GM18498 (cell line): ENCODE data around the gene EPM2AIP1.
"Not testable (repeated sequence)": the region's sequence is repeated elsewhere in the genome, so short reads cannot be mapped to it uniquely, and the experiment has no call there.

Experiments
- ATAC-seq: cut with Tn5 transposase; IDR thresholded peaks from one replicate; pipeline ENCODE4 v1.9.1; 2021; ENCODE audit warnings: mild to moderate bottlenecking, moderate library complexity; ENCODE audit not compliant: unreplicated experiment

Gene EPM2AIP1

DNA sequence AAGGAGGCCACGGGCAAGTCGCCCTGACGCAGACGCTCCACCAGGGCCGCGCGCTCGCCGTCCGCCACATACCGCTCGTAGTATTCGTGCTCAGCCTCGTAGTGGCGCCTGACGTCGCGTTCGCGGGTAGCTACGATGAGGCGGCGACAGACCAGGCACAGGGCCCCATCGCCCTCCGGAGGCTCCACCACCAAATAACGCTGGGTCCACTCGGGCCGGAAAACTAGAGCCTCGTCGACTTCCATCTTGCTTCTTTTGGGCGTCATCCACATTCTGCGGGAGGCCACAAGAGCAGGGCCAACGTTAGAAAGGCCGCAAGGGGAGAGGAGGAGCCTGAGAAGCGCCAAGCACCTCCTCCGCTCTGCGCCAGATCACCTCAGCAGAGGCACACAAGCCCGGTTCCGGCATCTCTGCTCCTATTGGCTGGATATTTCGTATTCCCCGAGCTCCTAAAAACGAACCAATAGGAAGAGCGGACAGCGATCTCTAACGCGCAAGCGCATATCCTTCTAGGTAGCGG lies at the start of gene EPM2AIP1:
Gene EPM2AIP1, minus strand, starts transcription at position 326 of the 520 bp plus-strand sequence. Its CDS starts 54 bp downstream, at position 272.
- ATAC-seq: peak; percentile 88

DNA sequence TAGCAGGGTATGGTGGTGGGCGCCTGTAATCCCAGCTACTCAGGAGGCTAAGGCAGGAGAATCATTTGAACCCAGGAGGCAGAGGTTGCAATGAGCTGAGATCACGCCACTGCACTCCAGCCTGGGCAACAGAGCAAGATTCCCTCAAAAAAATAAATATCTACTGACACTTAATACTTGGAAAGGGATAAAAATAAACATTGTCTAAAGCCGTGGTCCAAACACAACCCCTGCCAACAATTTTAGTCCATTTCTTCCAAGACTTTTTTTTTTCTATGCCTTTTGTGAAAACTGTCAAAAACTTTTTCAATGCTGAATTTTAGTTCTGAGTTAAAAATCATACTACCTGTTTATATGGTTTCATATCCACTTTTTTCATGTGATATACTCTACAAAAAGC lies 49.8 kb upstream of the EPM2AIP1 start:
- not testable (repeated sequence) for ATAC-seq

DNA sequence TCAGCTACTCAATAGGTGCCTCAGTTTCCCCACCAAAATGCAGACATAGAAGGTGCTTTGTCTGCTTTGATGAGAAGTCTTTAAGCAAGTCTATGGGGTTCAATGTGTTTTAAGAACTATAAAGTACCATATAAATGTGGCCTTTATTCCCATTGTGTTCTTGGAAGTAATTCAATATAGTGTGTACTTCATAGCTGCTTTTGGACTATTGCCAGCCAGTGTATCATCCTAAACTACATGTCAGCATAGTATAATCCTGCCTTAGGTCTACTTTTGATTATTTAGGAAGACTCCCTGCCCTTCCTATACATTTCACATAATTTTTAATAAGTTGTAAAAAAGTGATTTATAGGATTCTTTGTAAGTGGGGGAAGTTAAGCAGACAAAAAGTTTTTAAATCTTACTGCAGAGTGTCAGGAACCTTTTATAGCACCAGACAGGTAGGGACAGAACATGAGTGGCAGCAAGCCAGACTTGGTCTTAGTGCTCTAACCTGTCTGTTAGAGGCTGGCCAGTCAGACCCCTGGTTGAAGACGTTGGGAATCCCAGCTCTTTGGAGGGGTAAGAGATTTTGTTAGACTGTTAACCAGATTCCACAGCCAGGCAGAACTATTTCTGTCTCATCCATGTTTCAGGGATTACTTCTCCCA lies 48.7 kb upstream of the EPM2AIP1 start:
- ATAC-seq: no peak

DNA sequence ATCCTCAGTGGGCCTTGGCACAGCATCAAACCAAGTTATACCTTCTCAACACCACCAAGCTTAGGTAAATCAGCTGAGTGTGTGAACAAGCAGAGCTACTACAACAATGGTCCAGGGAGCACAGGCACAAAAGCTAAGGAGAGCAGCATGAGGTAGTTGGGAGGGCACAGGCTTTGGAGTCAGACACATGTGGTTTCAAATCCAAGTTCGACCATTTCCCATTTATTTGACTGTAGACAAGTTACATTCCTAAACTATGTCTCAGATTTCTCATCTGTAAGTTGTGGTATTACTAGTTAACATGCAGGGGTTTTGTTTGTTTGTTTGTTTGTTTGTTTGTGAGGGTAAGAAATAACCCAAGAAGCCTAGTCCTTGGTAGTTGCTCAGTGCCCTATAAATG lies 47.3 kb upstream of the EPM2AIP1 start:
- no peak for ATAC-seq

DNA sequence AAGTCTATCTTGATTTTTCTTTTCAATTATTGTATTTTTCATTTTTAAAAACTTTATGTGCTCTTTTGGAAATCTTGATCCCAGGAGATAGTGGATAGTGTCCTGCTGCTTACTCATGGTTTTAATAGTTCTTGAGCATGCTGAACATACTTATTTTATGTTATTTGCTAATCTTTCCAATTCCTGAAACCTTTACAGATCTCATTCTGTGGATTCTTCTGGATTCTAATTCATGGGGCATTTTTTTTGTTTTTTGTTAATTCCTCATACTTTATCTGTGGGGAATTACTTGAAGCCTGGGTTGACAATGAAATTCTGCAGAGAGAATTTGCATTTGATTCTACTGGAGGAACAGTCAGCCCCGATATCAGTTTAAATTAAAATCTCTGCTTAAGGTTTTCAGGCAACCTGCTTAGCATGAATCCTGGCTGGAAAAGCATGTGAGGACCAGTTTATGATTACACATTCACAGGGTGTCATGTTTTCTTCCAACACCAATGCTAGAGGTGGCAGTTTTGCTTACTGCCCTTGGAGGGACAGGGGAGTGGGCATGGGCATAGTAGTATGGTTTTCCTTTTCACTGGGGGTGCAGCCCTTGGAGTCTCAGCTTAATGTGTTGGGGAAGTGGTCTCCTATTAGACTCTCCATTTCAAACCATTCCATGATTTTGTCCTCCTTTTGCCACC lies 46.4 kb upstream of the EPM2AIP1 start:
- no peak for ATAC-seq

DNA sequence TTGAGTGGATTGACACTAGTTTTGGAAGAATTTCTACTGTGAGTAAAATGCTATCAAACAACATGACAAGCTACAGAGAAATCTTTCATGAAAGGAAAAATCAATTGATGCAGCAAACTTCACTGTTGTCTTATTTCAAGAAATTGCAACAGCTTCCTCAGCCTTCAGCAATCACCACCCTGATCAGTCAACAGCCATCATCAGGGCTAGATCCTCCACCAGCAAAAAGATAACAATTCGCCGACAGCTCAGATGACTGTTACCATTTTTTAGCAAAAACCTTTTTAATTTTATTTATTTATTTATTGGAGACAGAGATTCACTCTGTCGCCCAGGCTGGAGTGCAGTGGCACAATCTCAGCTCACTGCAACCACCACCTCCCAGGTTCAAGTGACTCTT lies 44.4 kb upstream of the EPM2AIP1 start:
- ATAC-seq: no peak

DNA sequence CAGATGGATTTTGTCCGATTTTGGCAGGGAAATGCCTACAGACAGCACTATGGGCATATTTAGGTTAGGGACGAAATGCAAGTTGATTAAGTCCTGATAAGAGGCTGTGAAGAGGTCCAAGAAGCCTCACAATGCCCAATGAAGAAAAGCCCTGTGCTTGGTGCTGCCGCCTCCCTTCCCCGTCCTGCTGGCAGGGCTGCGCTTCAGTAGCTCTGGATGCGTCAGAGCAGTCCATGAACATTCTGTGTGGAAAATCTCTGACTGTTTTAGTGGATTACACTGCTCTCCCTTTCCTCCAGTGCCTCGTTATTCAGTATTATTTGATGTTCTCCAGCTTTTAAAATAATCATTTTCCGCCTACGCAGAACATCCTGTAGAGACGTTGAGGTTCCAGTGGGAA lies 40.0 kb upstream of the EPM2AIP1 start:
- no peak for ATAC-seq

DNA sequence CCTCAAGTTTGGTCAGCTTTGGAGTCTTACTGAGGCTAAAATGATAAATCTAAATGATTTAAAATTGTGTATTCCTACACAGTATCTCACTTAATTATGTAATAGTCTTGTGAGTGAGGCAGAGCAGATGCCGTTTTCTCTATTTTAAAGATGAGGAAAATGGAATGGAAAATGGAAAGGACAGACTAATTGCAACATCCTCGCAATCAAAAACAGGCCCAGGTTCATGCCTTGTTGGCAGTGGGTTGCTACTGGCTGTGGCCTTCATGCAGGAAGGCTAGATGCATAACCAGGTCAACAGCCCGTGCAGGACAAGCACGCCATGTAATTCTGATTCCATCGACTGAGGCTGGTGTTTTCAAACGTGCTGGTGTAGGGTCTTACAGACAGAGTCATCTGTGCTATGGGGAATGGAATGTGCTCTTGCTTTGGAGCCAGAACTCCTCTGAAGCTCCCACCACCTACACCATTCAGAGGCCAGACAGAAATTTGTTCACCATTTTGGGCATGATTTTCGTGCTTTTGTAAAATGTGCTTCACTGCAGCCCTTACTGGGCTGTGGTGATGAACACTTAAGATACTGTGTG lies 38.3 kb upstream of the EPM2AIP1 start:
- no peak for ATAC-seq

DNA sequence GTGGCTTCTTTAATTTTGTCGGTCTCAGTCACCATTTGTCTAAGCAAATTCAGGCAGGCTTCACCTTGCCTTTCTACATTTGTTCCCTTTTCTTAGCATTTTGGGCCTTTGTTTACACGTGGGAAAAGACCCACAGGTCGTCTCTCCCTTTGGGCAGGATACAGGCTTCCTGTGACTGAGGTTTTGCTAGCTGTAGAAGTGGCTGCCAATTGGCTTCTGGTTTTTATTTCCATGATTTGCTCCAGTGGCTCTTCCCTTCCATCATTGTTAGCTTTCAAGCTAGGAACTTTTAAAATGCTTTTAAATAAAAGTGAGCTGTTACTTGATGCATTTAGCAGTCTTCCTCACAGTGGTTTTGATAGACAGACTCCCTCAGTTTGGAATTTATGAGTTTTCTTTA lies 37.7 kb upstream of the EPM2AIP1 start:
- ATAC-seq: no peak

DNA sequence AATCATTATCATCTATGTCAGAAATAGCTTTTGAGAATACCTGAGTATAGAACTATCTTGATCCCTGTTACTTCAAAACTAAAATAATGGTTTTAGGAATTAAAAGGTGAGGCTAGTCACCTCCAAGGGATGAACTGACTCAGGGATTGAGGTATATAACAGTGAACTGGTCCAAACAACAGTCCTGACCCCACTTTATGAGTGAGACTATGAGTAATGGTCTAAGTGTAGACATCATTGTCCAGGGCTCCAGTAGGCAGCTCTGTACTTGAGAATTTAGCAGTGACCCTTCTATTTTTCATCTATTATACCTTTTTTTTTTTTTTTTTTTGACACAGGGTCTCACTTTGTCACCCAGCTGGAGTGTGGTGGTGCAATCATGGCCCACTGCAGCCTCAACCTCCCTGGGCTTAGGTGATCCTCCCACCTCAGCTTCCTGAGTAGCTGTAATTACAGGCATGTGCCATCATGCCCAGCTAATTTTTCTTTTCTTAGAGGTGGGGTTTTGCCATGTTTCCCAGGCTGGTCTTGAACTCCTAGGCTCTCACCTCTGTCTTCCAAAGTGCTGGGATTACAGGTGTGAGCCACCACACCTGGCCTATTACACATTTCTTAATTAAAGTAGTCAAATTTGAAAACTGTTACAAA lies 36.7 kb upstream of the EPM2AIP1 start:
- no peak for ATAC-seq

DNA sequence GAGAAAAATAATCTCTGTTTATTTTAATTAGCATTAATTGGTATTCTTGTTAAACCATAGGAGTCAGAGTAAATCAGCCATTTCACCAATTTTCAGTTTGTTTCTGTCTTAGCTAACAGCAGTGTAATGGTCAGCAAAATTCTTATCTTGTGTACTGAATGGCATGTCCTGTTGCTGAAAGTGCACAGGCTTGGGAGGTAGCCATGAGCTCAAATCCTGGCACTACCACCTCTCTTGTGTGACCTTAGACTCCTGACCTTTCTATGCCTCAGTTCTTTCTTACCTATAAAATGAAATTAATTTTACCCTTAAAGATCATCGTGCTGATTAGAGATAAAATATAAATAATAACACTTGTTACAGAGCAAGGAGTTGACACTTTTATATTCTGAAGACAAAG lies 36.2 kb upstream of the EPM2AIP1 start:
- no peak for ATAC-seq

DNA sequence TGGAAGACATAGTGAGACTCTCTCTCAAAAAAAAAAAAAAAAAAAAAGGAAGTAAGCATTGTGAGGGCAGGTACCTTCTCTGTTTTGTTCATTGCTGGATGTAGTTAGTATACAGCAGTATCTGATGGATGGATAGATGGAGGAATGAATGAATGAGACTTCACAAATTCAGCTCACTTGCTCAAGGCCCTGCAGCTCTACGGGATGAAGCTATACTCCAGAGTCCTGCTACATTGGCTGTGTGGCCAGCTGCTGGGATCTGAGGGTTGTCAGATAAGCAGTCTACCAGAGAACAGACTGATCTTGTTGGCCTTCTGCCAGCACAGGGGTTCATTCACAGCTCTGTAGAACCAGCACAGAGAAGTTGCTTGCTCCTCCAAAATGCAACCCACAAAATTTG lies 35.4 kb upstream of the EPM2AIP1 start:
- ATAC-seq: no peak

DNA sequence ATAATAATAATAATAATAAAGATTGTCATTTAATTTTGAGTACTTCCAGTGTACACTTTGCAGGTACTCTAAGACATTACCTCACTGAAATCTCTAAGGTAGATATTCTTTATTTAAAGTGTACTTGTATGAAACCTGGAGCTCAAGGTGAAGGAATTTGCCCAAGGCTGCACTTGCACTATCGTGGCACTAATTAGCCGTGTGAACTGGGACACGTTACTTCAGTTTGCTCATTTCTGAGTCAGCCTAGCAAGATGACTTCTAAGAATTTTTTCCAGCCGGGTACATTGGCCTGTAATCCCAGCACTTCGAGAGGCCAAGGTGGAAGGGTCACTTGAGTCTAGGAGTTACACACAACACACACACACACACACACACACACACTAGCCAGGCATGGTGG lies 33.9 kb upstream of the EPM2AIP1 start:
- no peak for ATAC-seq

DNA sequence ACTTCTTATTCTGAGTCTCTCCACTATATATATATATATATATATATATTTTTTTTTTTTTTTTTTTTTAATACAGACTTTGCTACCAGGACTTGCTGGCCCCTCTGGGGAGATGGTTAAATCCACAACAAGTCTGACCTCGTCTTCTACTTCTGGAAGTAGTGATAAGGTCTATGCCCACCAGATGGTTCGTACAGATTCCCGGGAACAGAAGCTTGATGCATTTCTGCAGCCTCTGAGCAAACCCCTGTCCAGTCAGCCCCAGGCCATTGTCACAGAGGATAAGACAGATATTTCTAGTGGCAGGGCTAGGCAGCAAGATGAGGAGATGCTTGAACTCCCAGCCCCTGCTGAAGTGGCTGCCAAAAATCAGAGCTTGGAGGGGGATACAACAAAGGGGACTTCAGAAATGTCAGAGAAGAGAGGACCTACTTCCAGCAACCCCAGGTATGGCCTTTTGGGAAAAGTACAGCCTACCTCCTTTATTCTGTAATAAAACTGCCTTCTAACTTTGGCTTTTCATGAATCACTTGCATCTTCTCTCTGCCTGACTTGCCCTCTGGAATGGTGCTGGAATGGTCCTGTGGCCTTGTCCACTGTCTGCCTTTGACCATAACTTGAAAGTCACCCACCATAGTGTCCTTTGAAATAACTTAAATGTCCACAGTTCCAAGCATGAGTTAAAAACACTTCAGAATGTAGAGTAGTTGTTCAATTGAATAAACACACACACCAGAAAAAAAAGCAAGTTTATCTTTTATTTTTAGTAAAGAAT lies 32.8 kb upstream of the EPM2AIP1 start:
- no peak for ATAC-seq

DNA sequence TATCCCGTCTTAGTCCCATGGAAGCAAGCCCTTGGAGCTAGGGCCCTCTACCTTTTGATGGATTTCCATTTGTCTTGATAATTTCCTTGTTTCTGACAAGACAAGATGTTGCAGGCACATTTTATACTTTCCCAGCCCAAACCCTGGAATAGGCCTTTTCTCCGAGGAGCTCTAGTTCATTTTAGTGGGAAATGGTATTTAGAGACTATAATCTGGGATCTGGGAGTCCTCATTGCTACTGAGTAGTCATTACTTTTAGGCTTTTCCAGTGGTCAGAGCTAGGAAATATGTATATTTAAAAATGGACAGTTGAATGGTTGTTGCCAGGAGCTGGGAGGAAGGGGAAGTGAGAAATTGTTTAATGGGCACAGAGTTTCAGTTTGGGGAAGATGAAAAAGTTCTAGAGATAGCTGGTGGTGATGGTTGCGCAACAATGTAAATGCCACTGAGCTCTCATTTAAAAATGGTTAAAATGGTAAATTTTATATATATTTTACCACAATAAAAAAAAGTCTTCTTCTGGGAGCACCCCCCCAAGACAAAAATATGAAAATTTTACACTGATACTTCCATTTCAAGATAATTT lies 32.0 kb upstream of the EPM2AIP1 start:
- peak; percentile 64 for ATAC-seq

DNA sequence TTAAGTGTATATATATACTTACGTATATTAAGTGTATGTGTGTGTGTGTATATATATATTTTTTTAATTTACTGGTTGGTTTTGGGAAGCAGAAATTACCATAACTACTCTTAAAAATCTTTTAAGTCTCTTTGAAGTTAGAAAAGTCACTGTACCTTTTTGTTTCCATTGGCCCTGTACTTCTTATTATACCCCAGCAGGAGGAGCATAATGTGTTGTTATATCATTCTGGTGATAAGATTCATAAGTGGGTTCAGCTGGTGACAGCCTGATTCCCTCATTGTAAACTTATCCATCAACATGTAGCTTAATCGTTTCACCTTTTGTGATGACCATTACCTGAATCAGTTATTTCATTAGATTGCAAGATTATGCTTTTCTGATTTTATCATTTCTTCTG lies 31.2 kb upstream of the EPM2AIP1 start:
- ATAC-seq: no peak

DNA sequence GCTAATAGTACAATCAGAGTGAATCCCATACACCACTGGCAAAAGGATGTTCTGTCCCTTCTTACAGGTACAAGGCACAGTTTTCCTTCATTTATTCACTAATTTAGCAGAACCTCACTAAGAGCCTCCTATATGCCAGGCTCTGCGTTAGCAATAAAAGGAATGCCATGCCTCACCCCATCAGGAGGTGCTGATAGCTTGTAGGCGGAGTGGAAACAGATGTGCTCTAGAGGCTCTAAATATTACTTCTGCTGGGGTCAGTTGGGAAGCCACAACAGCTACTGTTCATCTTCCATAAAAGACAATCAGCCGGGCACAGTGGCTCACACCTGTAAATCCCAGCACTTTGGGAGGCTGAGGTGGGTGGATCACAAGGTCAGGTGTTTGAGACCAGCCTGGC lies 24.8 kb upstream of the EPM2AIP1 start:
- no peak for ATAC-seq

DNA sequence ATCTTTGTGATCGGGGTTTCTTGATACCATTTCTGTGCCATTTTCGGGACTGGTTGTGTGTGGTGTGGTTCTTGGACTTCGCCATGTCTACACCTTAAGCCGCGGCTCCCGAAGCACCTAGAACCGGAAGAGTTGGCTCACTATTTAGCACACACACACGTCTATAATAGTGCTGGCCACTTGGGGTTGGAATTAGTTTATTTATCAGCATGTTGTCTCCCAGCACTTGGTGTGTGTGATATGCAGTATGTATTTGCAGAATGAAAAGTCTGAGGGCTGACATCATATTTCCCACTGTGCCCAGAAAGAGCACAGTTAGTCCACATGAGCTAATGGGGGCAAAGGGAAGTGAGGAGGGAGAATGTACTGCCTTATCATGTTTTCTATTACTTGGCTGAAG lies 24.0 kb upstream of the EPM2AIP1 start:
- ATAC-seq: no peak

DNA sequence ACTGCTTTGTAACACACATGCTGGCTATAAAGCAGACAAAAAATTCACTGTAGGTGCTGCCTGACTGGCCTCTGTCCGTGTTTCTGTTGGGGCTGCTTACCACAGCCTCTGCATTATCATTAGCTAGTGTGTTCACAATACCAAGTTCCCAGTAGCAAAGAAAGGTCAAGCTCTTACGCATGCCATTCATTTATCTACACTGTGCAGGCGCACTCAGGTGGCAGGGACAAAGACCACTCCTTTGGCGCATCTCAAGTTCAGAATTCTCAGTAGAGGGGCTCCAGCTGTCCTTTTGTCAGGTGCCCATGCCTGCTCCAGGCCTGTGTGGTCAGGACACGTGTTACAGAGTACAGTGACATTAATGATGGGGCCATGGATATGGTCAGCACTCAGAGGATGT lies 22.7 kb upstream of the EPM2AIP1 start:
- ATAC-seq: no peak

DNA sequence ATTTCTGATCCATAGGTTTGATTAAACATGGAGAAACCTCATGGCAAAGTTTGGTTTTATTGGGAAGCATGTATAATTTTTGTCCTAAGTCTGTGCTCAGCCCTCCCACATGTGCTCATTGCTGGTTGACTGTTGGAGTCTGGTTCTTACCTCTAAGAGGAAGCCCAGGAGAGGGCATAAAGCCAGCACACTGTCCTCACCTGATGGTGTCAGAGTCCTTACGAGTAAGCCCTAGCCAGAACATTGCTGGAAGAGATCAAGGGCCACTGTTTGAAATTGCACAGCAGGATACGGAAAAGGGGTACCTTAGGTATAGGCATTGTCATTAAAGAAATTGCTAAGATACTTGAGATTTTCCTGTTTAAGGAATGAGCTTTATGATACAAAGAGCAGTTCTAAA lies 21.7 kb upstream of the EPM2AIP1 start:
- no peak for ATAC-seq
